ENCODE data around the gene CHST12. TPM values are rescaled to one million over a fixed set of nuclear protein-coding genes. Genes with fewer than 3 reads are reported as not detected.

Gene CHST12
- total and polyA plus RNA-seq, 2 donors (not counting 1 experiment from before 2014, with no cell fraction given), result 25.4 to 27.1 TPM

- ATAC-seq (ENCODE audit: low read depth) (no peak), DNase-seq (no peak)
- intact Hi-C loops (cut with micrococcal nuclease), result no loop called here
- Histone ChIP-seq H3K27me3 (replicated peaks in 1 of 4; ENCODE audit: control extremely low read depth in 1 of 4, control insufficient read depth in 3 of 4, insufficient read depth in 4 of 4, low read length in 3 of 4) (peaks cover 0 to 12% (median 2%) of the 10 kb centered on the region in 4 experiments), H3K36me3 (replicated peaks in 1 of 2; ENCODE audit: control extremely low read depth in 1 of 2, control insufficient read depth in 1 of 2, extremely low read depth in 1 of 2, insufficient read depth in 2 of 2, low read length in 1 of 2) (no peaks in the 10 kb centered on the region), H3K4me2 (replicated peaks; ENCODE audit: low read depth, low read length, poor library complexity, severe bottlenecking) (no peak overlapping the region), H3K9ac (ENCODE audit: low read length) (no peak overlapping the region), H3K79me2 (ENCODE audit: control insufficient read depth, insufficient read depth, low read length) (no peaks in the 10 kb centered on the region), H2AFZ (ENCODE audit: insufficient read depth, low read depth, low read length, poor library complexity, severe bottlenecking) (no peak overlapping the region), H3K4me3 (ENCODE audit: control extremely low read depth in 1 of 5, extremely low read depth in 1 of 5, insufficient read depth in 1 of 5, low read depth in 2 of 5, low read length in 4 of 5) (no peak overlapping the region), H3K27ac (ENCODE audit: low read length in 2 of 2) (no peak overlapping the region), H3K4me1 (ENCODE audit: control insufficient read depth in 2 of 2, insufficient read depth in 2 of 2, low read length in 2 of 2) (peaks cover 14 to 21% of the 10 kb centered on the region in 2 donors), H4K20me1 (ENCODE audit: control insufficient read depth, insufficient read depth, low read length, poor library complexity, severe bottlenecking) (no peaks in the 10 kb centered on the region), H3K9me3 (ENCODE audit: control extremely low read depth in 1 of 3, control insufficient read depth in 2 of 3, insufficient read depth in 1 of 3, low read length in 2 of 3) (no peaks in the 10 kb centered on the region)
- Mint-ChIP-seq H3K4me3 (no peak overlapping the region), H3K27ac (no peak overlapping the region), H3K27me3 (peaks cover 9% of the 10 kb centered on the region), H3K4me1 (peaks cover 14% of the 10 kb centered on the region), H3K9me3 (ENCODE audit: insufficient read depth) (no peaks in the 10 kb centered on the region)
- no peak for TF ChIP-seq EZH2 (IDR thresholded peaks at IDR 0.05; ENCODE audit: borderline replicate concordance, insufficient read depth, low read depth, low read length, poor library complexity, severe bottlenecking)
- no peak for TF ChIP-seq CTCF (IDR thresholded peaks at IDR 0.05)
- CTCF ChIA-PET, result interaction anchor here (6.9 kb wide), 1 partner anchor 22 kb away, joined by 104 read pairs; no protein-coding TSS in a partner anchor
- WGBS (ENCODE audit: insufficient coverage), result 94% methylated on average over 7 of the region's 12 CpGs
- POLR2A ChIA-PET, result no interaction called here
Observed at GRCh38 chr7:2473496-2474180, 70.2 kb downstream of the CHST12 start.

- Histone ChIP-seq H3K4me2 (replicated peaks; ENCODE audit: low read depth, low read length, poor library complexity, severe bottlenecking) (no peak overlapping the region), H3K9me3 (ENCODE audit: control extremely low read depth in 1 of 3, control insufficient read depth in 2 of 3, insufficient read depth in 1 of 3, low read length in 2 of 3) (no peaks in the 10 kb centered on the region), H3K36me3 (replicated peaks in 1 of 2; ENCODE audit: control extremely low read depth in 1 of 2, control insufficient read depth in 1 of 2, extremely low read depth in 1 of 2, insufficient read depth in 2 of 2, low read length in 1 of 2) (no peaks in the 10 kb centered on the region), H3K4me3 (ENCODE audit: control extremely low read depth in 1 of 5, extremely low read depth in 1 of 5, insufficient read depth in 1 of 5, low read depth in 2 of 5, low read length in 4 of 5) (no peak overlapping the region), H3K27ac (ENCODE audit: low read length in 2 of 2) (no peak overlapping the region), H3K4me1 (ENCODE audit: control insufficient read depth in 2 of 2, insufficient read depth in 2 of 2, low read length in 2 of 2) (peaks cover 14 to 17% of the 10 kb centered on the region in 2 donors), H3K27me3 (replicated peaks in 1 of 4; ENCODE audit: control extremely low read depth in 1 of 4, control insufficient read depth in 3 of 4, insufficient read depth in 4 of 4, low read length in 3 of 4) (peaks cover 0 to 12% (median 2%) of the 10 kb centered on the region in 4 experiments), H2AFZ (ENCODE audit: insufficient read depth, low read depth, low read length, poor library complexity, severe bottlenecking) (no peak overlapping the region), H3K79me2 (ENCODE audit: control insufficient read depth, insufficient read depth, low read length) (no peaks in the 10 kb centered on the region), H4K20me1 (ENCODE audit: control insufficient read depth, insufficient read depth, low read length, poor library complexity, severe bottlenecking) (no peaks in the 10 kb centered on the region), H3K9ac (ENCODE audit: low read length) (no peak overlapping the region)
- H3K27ac Mint-ChIP-seq, result no peak overlapping the region
- H3K4me1 Mint-ChIP-seq, result peaks cover 11% of the 10 kb centered on the region
- CTCF ChIA-PET, result interaction anchor here (1.5 kb wide), 1 partner anchor 197 kb away, joined by 3 read pairs; no protein-coding TSS in a partner anchor
- ATAC-seq (ENCODE audit: low read depth) (no peak), DNase-seq (no peak)
- POLR2A ChIA-PET, result no interaction called here
- TF ChIP-seq EZH2 (IDR thresholded peaks at IDR 0.05; ENCODE audit: borderline replicate concordance, insufficient read depth, low read depth, low read length, poor library complexity, severe bottlenecking) (no peak), CTCF (IDR thresholded peaks at IDR 0.05) (no peak)
- no peaks in the 10 kb centered on the region for H3K9me3 Mint-ChIP-seq (ENCODE audit: insufficient read depth)
- H3K27me3 Mint-ChIP-seq, result peaks cover 5% of the 10 kb centered on the region
- H3K4me3 Mint-ChIP-seq, result no peak overlapping the region
- intact Hi-C loops (cut with micrococcal nuclease), result no loop called here
- WGBS (ENCODE audit: insufficient coverage), result 76% methylated on average over 11 of the region's 15 CpGs
Observed at GRCh38 chr7:2474224-2474623, 70.8 kb downstream of the CHST12 start.
